A549 treated with Mapracorat at 1 μM for 4 hours (cell line): Measurements from ENCODE around the gene IGSF6. TPM values are rescaled to one million over a fixed set of nuclear protein-coding genes. Genes with fewer than 3 reads are reported as not detected.

Experiments used
- total RNA-seq: library from RNA; stranded (reverse); fragments of 200-300 nt; extraction: Qiagen RNA extraction; gene quantifications from 5 replicates; pipeline ENCODE4 v1.2.3, GENCODE V29; 2022

The IGSF6 gene, protein sequence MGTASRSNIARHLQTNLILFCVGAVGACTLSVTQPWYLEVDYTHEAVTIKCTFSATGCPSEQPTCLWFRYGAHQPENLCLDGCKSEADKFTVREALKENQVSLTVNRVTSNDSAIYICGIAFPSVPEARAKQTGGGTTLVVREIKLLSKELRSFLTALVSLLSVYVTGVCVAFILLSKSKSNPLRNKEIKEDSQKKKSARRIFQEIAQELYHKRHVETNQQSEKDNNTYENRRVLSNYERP
- total RNA-seq, result not detected in 5 replicates

DNA sequence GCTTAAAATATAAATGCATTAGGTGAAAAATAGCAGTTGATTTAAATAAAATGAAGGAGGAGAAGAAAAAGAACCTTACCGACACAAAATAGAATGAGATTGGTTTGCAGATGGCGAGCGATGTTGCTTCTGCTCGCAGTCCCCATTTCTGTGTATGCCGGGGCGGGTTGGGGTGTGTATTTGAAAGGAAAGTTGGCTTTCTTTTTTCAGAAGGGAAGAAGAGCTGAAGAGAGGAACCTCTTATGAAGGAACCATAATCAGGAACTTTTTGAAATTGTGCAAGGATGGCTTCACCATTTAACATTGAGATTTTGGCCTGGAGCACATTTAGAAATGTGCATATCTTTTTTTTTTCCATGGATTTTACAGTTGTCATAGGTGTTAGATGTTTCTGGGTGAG lies at the start of gene IGSF6:
Gene IGSF6, minus strand, starts transcription at position 156 of the 400 bp plus-strand sequence. Its CDS starts 10 bp downstream, at position 146.

DNA sequence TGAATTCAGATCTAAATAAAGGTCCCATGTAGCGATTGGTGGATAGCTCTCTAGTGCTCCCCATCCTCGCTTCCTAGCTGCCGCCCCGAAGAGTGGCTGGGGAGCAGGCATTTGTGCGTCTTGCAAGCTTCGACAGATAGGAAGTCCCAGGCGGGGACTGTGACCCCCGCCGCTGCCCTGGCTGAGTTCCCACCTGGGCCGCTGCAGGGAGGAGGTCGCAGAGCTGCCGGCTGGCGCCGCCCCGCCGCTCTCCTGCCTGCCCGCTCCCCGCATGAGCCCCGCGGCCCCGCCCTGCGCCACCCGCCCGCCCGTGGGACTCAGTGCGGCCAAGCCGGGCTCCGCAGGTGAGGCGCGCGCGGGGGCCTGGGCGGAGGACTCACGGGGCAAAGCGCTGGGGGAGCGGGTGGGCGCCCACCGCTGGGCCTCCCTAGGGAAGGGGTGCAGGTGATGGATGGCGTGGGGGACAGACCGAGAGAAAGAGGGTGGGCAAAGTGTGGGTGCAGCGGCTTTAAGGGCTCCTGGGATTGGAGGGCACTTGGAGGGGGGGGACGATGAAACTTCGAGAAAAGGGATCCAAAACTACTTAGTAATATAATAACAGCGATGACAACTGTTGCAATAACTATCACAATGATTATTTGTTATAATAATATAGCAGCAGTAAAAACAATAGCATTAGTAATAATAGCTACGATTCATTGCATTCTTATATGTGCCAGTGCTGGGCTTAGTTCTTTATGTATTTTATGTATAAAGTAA lies 11.7 kb upstream of the IGSF6 start, which contains the start of gene OTOA:
Gene OTOA, plus strand, starts transcription at position 80 of the 759 bp plus-strand sequence. CDS start 14,547 bp downstream, outside the sequence.

GRCh38 chr16:21599122-21600030 lies 53.0 kb downstream of the IGSF6 start, which contains the start of gene METTL9:
TSS of gene METTL9 (plus strand) at chr16:21599577. CDS start at chr16:21599734, 157 bp downstream.

Other genes with a start within 250 kb of the IGSF6 start
- 87.9 to 107 TPM (median 98.8 TPM) in 5 replicates for gene METTL9, start 53.0 kb downstream of the IGSF6 start, total RNA-seq
- gene OTOA, start 11.4 kb upstream of the IGSF6 start, total RNA-seq, result 0.08 to 0.13 TPM (median 0.10 TPM) in 4 of 5 replicates, not detected in the other
- gene NPIPB4, start 205.1 kb upstream of the IGSF6 start, total RNA-seq, result 21.4 to 30.4 TPM (median 26.9 TPM) in 5 replicates